Measurements from ENCODE around the gene CRLF2.
"Not testable (repeated sequence)": the region's sequence is repeated elsewhere in the genome, so short reads cannot be mapped to it uniquely, and the experiment has no call there.

Gene CRLF2

DNA sequence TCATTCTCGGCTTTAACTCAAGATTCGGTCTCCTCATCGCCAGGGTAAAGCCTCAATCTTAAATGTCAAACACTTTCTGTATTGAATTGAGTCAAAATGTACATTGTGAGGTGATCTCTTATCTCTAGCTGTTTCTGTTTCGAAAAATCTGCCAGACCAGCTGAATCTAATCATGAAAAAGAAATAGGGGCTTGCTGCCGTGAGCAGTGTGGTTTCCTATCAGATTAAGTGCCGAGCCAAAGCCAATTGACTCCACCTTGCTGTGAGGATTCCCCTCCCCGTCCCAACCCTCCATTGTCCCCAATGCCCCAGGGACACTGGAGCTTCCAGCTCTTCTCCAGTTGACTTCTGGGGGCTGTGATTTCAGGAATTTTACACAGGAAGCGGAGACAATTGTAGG is 12.5 kb upstream of the CRLF2 start:
- Mint-ChIP-seq H3K9me3 (peaks cover 25% of the 10 kb centered on the region), H3K27ac (no peak overlapping the region), H3K4me3 (no peak overlapping the region), H3K4me1 (ENCODE audit: low read depth) (peaks cover 10% of the 10 kb centered on the region), H3K27me3 (no peaks in the 10 kb centered on the region), H3K36me3 (ENCODE audit: low read depth) (no peaks in the 10 kb centered on the region)

DNA sequence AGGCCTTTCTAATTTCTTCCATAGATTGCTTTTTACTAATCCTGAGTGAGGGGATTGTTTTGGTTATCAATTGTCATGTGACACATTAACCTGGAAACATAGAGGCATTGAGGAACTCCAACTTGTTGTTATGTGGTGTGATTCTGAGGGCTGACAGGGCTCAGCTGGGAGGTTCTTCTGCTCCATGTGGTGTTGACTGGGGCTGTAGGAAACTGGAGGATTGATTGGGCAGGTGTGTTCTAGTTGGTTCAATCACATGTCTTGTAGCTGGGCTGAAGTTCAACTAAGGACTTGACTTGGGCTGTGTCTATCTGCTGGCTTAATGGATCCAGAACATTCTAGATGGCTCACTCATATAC is 10.8 kb upstream of the CRLF2 start:
- Mint-ChIP-seq H3K36me3 (ENCODE audit: low read depth) (no peaks in the 10 kb centered on the region), H3K4me1 (ENCODE audit: low read depth) (peaks cover 6% of the 10 kb centered on the region), H3K27ac (no peak overlapping the region), H3K27me3 (no peaks in the 10 kb centered on the region), H3K9me3 (peaks cover 25% of the 10 kb centered on the region), H3K4me3 (no peak overlapping the region)

DNA sequence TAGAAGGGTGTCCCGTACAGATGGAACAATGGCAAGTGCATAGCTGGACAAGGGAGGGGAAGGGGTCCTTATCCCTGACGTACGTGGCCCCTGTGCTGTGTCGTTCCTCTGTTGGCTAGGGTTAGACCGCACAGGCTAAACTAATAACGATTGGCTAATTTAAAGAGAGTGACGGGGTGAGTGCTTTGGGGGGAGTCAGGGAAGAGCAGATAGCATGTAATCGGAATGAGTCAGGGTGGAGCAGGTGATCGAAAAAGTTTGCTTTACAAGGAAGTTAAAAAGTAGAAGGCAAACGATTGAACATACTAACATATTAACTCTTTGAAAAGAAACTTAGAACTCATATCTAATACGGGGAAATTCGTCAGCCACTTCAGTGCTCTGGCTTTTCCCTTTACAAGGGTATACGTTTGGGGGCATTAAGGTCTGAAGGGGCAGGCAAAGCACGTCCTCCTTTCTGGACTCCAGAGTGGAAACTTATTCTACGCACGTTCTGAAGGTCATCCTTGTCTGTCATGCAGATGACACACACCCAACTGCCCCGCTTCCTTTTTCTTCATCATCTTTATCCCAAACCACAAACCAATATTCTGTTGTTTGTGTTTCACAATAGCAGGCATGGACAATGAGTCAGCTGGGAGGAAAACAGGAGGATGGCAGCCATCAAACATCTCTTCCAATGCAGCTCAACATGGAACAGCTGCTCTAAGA is 10.2 kb upstream of the CRLF2 start:
- H3K27ac Mint-ChIP-seq, result no peak overlapping the region
- H3K4me3 Mint-ChIP-seq, result no peak overlapping the region
- no peaks in the 10 kb centered on the region for H3K36me3 Mint-ChIP-seq (ENCODE audit: low read depth)
- H3K4me1 Mint-ChIP-seq (ENCODE audit: low read depth), result peaks cover 6% of the 10 kb centered on the region
- peaks cover 25% of the 10 kb centered on the region for H3K9me3 Mint-ChIP-seq
- no peaks in the 10 kb centered on the region for H3K27me3 Mint-ChIP-seq

DNA sequence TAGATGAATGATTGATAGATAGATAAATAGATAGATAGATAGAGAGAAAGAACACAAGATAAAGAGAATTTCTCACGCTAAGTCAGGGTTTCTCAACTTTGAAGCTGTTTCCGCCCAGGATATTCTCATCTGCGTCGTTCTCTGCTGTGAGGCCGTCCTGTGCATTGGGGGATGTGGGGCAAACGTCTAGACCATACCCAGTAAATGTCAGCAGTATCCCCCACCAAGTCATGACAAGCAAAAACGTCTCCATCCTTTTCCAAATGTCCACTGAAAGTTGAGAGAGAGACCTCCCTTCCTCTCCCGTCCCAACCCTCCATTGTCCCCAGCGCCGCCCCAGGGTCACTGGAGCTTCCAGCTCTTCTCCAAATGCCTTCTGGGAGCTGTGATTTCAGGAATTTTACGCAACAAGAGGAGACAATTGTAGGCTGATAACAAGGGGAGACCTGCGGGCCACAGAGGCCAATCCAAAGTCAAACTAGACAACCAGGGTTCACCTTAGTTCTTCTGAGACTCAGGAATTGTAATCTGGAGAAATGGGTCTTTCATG is 8.9 kb upstream of the CRLF2 start:
- Mint-ChIP-seq H3K27me3 (peaks cover 3% of the 10 kb centered on the region), H3K27ac (no peak overlapping the region), H3K4me3 (no peak overlapping the region), H3K4me1 (ENCODE audit: low read depth) (peaks cover 6% of the 10 kb centered on the region), H3K9me3 (peaks cover 13% of the 10 kb centered on the region), H3K36me3 (ENCODE audit: low read depth) (no peaks in the 10 kb centered on the region)

DNA sequence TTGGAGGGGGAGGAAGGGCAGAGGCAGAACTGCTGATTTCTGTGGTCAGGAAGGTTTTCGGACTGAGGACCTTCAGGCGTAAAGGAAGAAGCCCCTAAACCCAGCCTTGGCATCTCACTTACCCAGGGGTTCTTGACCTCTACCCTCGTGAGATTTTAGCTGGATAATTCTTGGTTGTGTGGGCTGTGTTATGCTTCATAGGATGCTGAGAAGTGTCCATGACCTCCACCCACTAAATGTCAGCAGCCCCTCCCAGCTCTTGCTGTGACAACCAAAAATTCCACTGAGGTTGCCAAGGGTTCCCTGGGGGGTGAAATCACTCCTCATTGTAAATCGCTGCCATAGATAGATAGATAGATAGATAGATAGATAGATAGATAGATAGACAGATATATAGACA is 5.8 kb upstream of the CRLF2 start:
- H3K4me1 Mint-ChIP-seq (ENCODE audit: low read depth), result peaks cover 12% of the 10 kb centered on the region
- H3K27me3 Mint-ChIP-seq, result peaks cover 16% of the 10 kb centered on the region
- no peaks in the 10 kb centered on the region for H3K36me3 Mint-ChIP-seq (ENCODE audit: low read depth)
- H3K27ac Mint-ChIP-seq, result peak overlapping the region; percentile 43
- no peak overlapping the region for H3K4me3 Mint-ChIP-seq
- H3K9me3 Mint-ChIP-seq, result peaks cover 4% of the 10 kb centered on the region

DNA sequence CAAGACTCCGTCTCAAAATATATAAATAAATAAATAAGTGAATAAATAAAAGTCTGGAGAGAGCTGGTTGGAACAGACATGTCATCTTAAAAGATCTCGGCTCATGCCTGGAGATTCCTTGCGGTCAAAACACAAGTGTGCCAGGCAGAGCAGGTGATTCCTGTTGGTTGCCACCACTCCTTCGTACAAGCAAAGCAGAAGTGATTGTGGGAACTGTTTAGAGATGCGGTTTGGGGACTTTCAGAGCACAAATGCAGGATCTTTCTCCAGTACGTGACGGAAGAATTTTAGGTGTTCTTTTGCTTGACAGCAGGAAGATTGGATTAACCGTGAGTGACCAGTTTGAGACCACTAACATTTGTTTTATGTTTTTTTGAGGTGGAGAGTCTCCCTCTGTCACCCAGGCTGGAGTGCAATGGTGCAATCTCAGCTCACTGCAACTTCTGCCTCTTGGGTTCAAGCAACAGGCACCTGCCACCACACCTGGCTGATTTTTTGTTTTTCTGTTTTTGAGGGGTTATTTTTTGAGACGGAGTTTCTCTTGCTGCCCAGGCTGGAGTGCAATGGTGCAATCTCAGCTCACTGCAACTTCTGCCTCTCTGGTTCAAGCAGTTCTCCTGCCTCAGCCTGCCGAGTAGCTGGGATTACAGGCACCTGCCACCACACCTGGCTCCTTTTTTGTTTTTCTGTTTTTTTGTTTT is 2.8 kb upstream of the CRLF2 start:
- peaks cover 25% of the 10 kb centered on the region for H3K4me1 Mint-ChIP-seq (ENCODE audit: low read depth)
- no peaks in the 10 kb centered on the region for H3K36me3 Mint-ChIP-seq (ENCODE audit: low read depth)
- no peak overlapping the region for H3K27ac Mint-ChIP-seq
- no peaks in the 10 kb centered on the region for H3K9me3 Mint-ChIP-seq
- no peak overlapping the region for H3K4me3 Mint-ChIP-seq
- peaks cover 27% of the 10 kb centered on the region for H3K27me3 Mint-ChIP-seq

DNA sequence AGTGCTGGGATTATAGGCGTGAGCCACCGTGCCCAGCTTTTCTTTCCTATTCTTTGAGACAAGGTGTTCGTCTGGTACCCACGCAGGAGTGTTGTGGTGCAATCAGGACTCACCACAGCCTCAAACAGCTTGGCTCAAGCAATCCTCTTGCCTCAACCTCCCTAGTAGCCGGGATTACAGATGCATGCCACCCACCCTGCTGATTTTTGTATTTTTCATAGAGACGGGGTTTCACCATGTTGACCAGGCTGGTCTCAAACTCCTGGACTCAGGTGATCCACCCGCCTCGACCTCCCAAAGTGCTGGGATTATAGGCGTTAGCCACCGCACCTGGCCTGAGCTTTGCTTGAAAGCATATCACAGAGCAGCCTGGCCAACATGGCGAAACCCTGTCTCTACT is 1.5 kb upstream of the CRLF2 start:
- H3K36me3 Mint-ChIP-seq (ENCODE audit: low read depth), result no peaks in the 10 kb centered on the region
- no peaks in the 10 kb centered on the region for H3K9me3 Mint-ChIP-seq
- H3K27ac Mint-ChIP-seq, result no peak overlapping the region
- peaks cover 27% of the 10 kb centered on the region for H3K27me3 Mint-ChIP-seq
- H3K4me3 Mint-ChIP-seq, result no peak overlapping the region
- H3K4me1 Mint-ChIP-seq (ENCODE audit: low read depth), result peaks cover 33% of the 10 kb centered on the region

DNA sequence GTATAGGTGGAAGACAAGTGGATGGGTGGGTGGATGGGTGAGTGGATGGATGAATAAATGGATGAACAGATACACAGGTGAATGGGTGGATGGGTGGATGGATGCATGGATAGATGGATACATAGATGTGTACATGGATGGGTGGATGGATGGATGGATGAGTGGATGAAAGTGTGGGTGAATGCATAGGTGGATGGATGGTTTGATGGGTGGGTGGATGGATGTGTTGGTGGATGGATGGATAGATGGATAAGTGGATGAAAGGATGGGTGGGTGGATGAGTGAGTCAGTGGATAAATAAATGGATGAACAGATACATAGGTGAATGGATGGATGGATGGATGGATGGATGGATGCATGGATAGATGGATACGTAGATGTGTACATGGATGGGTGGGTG is 1.6 kb downstream of the CRLF2 start:
- Mint-ChIP-seq H3K4me1 (ENCODE audit: low read depth) (peaks cover 52% of the 10 kb centered on the region), H3K27me3 (peaks cover 28% of the 10 kb centered on the region), H3K27ac (peak overlapping the region; percentile 8)

DNA sequence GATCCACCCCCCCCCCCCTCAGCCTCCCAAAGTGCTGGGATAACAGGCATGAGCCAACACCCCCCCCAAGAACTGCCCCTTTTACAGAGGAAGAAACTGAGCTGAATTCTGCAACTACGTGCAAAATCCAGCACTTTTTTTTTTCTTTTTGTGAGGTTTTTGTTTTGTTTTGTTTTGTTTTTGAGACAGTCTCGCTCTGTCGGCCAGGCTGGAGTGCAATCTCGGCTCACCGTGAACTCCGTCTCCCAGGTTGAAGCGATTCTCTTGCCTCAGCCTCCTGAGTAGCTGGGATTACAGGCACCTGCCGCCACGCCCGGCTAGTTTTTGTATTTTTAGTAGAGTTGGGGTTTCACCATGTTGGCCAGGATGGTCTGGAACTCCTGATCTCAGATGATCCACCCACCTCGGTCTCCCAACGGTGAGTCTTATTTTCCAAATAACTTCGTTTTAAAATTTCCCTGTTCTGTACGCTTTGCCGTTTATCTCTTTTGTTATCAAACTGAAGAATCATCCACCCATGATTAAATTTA is 4.9 kb downstream of the CRLF2 start:
- Mint-ChIP-seq H3K27ac (peak overlapping the region; percentile 5), H3K27me3 (peaks cover 17% of the 10 kb centered on the region), H3K9me3 (no peaks in the 10 kb centered on the region), H3K4me3 (peak overlapping the region; percentile 58), H3K36me3 (ENCODE audit: low read depth) (no peaks in the 10 kb centered on the region), H3K4me1 (ENCODE audit: low read depth) (peaks cover 48% of the 10 kb centered on the region)

More for the DNA sequence above, 1.6 kb downstream of the CRLF2 start:
- Mint-ChIP-seq H3K36me3 (ENCODE audit: low read depth) (no peaks in the 10 kb centered on the region), H3K4me3 (no peak overlapping the region), H3K9me3 (no peaks in the 10 kb centered on the region)

DNA sequence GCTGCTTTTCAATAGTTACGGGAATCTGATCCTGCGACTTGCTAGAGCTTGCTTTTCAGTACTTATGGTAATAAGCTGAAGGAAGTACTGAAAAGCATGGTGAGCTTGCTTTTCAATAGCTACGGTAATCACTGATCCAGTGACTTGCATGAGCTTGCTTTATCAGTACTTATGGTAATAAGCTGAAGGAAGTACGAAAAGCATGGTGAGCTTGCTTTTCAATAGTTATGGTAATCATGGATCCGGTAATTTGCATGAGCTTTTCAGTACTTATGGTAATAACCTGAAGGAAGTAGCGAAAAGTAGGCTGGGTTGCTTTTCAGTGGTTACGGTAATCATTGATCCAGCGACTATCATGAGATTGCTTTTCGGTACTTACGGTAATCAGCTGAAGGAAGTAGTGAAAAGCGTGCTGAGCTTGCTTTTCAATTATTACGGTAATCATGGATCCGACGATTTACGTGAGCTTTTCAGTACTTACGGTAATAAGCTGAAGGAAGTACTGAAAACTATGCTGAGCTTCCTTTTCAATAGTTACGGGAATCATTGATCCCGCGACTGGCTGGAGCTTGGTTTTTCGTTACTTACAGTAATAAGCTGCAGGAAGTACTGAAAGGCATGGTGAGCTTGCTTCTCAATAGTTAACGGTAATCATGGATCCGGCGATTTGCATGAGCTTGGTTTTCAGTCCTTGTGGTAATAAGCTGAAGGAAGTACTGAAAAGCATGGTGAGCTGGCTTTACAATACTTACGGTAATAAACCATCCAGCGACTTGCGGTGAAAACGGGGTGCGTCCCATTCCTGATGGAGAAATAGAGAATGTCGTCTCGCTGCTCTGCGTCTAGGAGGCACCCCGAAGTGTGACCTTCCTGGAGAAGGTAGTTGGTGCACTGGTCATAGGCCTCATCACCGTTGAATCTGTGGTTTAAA is 6.5 kb downstream of the CRLF2 start:
- Mint-ChIP-seq H3K4me3 (peak overlapping the region; percentile 73), H3K27ac (no peak overlapping the region), H3K36me3 (ENCODE audit: low read depth) (no peaks in the 10 kb centered on the region), H3K4me1 (ENCODE audit: low read depth) (peaks cover 40% of the 10 kb centered on the region), H3K27me3 (peaks cover 13% of the 10 kb centered on the region), H3K9me3 (no peaks in the 10 kb centered on the region)

DNA sequence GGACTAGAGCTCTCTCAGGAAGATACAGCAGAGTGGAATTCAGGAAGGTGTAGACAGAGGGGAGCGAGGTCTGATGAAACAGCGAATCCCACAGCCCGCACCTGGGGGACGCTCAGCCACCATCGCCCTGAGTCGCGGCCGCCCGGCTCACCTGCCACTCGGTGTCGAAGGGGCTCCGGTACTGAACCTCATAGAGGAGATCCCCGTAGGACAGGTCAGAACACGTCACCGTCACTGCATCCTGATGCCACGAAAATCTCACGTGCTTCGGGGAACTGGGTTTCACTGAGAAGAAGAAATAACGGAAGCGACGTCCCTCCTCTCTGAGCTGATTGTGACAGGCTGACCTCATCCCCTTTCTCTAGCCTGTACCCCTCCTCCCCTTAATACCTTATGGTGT is 10.2 kb downstream of the CRLF2 start:
- no peak overlapping the region for H3K27ac Mint-ChIP-seq
- H3K36me3 Mint-ChIP-seq (ENCODE audit: low read depth), result no peaks in the 10 kb centered on the region
- H3K27me3 Mint-ChIP-seq, result no peaks in the 10 kb centered on the region
- peaks cover 12% of the 10 kb centered on the region for H3K4me1 Mint-ChIP-seq (ENCODE audit: low read depth)
- H3K4me3 Mint-ChIP-seq, result no peak overlapping the region
- no peaks in the 10 kb centered on the region for H3K9me3 Mint-ChIP-seq

DNA sequence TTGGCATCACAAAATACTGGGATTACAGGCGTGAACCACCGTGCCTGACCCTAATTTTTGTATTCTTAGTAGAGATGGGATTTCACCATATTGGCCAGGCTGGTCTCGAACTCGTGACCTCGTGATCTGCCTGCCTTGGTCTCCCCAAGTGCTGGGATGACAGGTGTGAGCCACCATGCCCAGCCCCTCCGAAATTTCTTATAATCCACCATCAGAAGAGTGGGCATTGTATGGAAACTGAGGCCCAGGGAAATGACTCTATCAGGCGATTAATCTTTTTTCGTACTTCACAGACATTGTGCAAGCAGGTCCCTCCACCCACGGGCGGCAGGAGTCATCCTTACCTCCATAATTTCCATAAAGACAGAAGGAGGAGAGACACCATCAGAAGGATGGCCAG is 16.0 kb downstream of the CRLF2 start:
- Mint-ChIP-seq H3K27ac (no peak overlapping the region), H3K4me1 (ENCODE audit: low read depth) (no peaks in the 10 kb centered on the region), H3K36me3 (ENCODE audit: low read depth) (no peaks in the 10 kb centered on the region), H3K9me3 (no peaks in the 10 kb centered on the region), H3K27me3 (no peaks in the 10 kb centered on the region), H3K4me3 (no peak overlapping the region)

DNA sequence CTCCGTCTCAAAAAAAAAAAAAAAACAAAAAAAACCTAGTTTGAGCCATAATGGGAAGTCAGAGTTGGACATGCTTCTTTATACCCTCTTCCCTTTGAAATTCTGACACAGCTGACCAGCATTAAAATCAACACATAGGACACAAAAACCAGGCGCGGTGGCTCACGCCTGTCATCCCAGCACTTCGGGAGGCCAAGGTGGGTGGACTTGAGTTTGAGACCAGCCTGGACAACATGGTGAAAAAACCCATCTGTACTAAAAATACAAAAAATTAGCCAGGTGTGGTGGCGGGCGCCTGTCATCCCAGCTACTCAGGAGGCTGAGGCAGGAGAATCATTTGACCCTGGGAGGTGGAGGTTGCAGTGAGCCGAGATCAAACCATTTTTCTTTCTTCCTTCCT is 20.3 kb downstream of the CRLF2 start:
- H3K36me3 Mint-ChIP-seq (ENCODE audit: low read depth); H3K27ac Mint-ChIP-seq; H3K4me1 Mint-ChIP-seq (ENCODE audit: low read depth); H3K9me3 Mint-ChIP-seq; H3K4me3 Mint-ChIP-seq; H3K27me3 Mint-ChIP-seq: not testable (repeated sequence)

DNA sequence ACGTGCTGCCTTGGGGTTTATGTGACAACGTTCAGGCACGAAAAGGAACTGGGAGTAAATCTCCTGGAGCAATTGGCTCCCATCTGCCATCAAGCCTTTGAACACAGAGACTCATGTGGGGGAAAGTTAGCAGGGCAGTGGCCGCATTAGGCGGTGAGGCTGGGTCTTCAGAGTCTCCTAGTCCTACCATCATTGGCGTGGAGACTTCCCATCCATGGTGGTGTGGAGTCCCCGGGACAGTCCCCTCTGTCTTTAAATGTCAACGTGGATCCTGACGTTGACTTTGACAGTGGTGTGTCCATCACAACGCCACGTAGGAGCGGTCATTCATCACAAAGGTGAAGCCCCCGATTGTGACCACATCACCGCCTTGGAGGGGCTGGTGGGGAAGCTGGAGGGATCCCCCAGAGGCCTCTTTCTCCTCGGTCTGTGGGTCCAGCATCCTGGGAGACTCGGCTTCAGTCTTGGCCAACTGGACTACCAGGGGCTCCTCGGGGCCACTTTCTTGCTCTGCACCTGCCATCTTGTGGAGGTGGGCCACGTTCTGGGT is 21.8 kb downstream of the CRLF2 start:
- no peaks in the 10 kb centered on the region for H3K36me3 Mint-ChIP-seq (ENCODE audit: low read depth)
- H3K27me3 Mint-ChIP-seq, result peaks cover 3% of the 10 kb centered on the region
- no peaks in the 10 kb centered on the region for H3K9me3 Mint-ChIP-seq
- no peak overlapping the region for H3K4me3 Mint-ChIP-seq
- no peak overlapping the region for H3K27ac Mint-ChIP-seq
- peaks cover under 1% of the 10 kb centered on the region for H3K4me1 Mint-ChIP-seq (ENCODE audit: low read depth)
